Endothelial cell of umbilical vein (primary cell): ENCODE measurements around the gene USPL1. TPM values are rescaled to one million over a fixed set of nuclear protein-coding genes. Genes with fewer than 3 reads are reported as not detected.
A peak's percentile ranks its signal among the peaks of the same experiment; 100 is the strongest.

ENCODE experiments used
- BruUV-seq: library from RNA; stranded (reverse); fragments of 400-500 nt; replicated peaks from 2 replicates; lab custom pipeline; 2021; lab: Mats Ljungman, UMichigan
- CTCF ChIA-PET: fragments of 300-600, 350-600 bp; sonication (Branson Sonifier 250); formaldehyde crosslinking; loops from one replicate; lab custom pipeline; 2021; ENCODE audit warnings: antibody characterized with exemption, inconsistent platforms; lab: Charles Lee
- POLR2A ChIA-PET: fragments of 300-600, 350-600 bp; sonication (Branson Sonifier 250); formaldehyde crosslinking; loops from one replicate; lab custom pipeline; 2021; ENCODE audit warnings: antibody characterized with exemption, inconsistent platforms; lab: Charles Lee
- DNase-seq: peaks from one replicate; pipeline ENCODE4 v3.0.0-alpha.2; 2011; ENCODE audit warnings: low read depth, low spot score
- FAIRE-seq: peaks from 2 replicates; lab custom pipeline; 2011; peaks lifted over from hg19 to GRCh38; lab: Jason Lieb, UNC
- H2AFZ ChIP-seq: 2 replicates; pipeline ENCODE4 v1.6.0; 2012; ENCODE audit warnings: low read depth, low read length, control low read depth, inconsistent platforms
- H3K27ac ChIP-seq: 2 replicates; pipeline ENCODE4 v1.5.1; 2011; ENCODE audit warnings: low read depth, mild to moderate bottlenecking, control low read depth, low read length, moderate library complexity; ENCODE audit not compliant: insufficient read depth
- H3K27me3 ChIP-seq, 2 experiments: 2 replicates each; pipeline versions ENCODE4 v1.6.0 to v1.6.1; 2011; ENCODE audit warnings: low read length in 2 of 2, mixed read lengths in 1 of 2; ENCODE audit not compliant: control insufficient read depth in 2 of 2, insufficient read depth in 2 of 2
- H3K36me3 ChIP-seq, 2 experiments: 2 replicates in 1 of 2; 3 replicates in 1 of 2; pipeline ENCODE4 v1.5.1; 2011; ENCODE audit warnings: low read length in 2 of 2, mild to moderate bottlenecking in 1 of 2, moderate library complexity in 1 of 2; ENCODE audit not compliant: control insufficient read depth in 2 of 2, insufficient read depth in 2 of 2; ENCODE audit errors: extremely low read depth in 1 of 2
- H3K4me1 ChIP-seq: 3 replicates; pipeline ENCODE4 v1.5.1; 2011; ENCODE audit warnings: mild to moderate bottlenecking, low read length; ENCODE audit not compliant: control insufficient read depth, insufficient read depth; ENCODE audit errors: extremely low read depth
- H3K4me2 ChIP-seq: 2 replicates; pipeline ENCODE4 v1.6.1; 2011; ENCODE audit warnings: low read length, control low read depth, mixed read lengths; ENCODE audit not compliant: insufficient read depth
- H3K4me3 ChIP-seq, 3 experiments: fragments of 200-600 bp in 1 of 3; sonication (generic), shearing (Covaris generic) in 1 of 3; replicated peaks in 1 of 3; 2 replicates each; pipeline ENCODE4 v1.5.1; 2011 to 2016; ENCODE audit warnings: control low read depth in 3 of 3, low read length in 3 of 3, mild to moderate bottlenecking in 2 of 3, inconsistent platforms in 1 of 3, low read depth in 1 of 3, moderate library complexity in 1 of 3; ENCODE audit not compliant: insufficient read depth in 1 of 3
- H3K79me2 ChIP-seq: 2 replicates; pipeline ENCODE4 v1.6.0; 2012; ENCODE audit warnings: low read length, inconsistent platforms; ENCODE audit not compliant: control insufficient read depth, insufficient read depth
- H3K9ac ChIP-seq: replicated peaks from 2 replicates; pipeline ENCODE3; 2011; ENCODE audit warnings: low read length, control low read depth; ENCODE audit not compliant: insufficient read depth; ENCODE audit errors: extremely low read depth
- H3K9me1 ChIP-seq: replicated peaks from 3 replicates; pipeline ENCODE4 v1.6.0; 2011; ENCODE audit warnings: mild to moderate bottlenecking, low read length; ENCODE audit not compliant: control insufficient read depth, insufficient read depth; ENCODE audit errors: extremely low read depth
- H3K9me3 ChIP-seq: replicated peaks from 2 replicates; pipeline ENCODE4 v1.5.1; 2012; ENCODE audit warnings: low read length, inconsistent platforms; ENCODE audit not compliant: control insufficient read depth, insufficient read depth
- H4K20me1 ChIP-seq: replicated peaks from 2 replicates; pipeline ENCODE3; 2011; ENCODE audit warnings: mild to moderate bottlenecking, low read length; ENCODE audit not compliant: control insufficient read depth, insufficient read depth; ENCODE audit errors: extremely low read depth
- CTCF ChIP-seq, 2 donors: IDR thresholded peaks; 1 replicate in 1 of 2; 2 replicates in 1 of 2; pipeline ENCODE4 v1.5.1; 2011; ENCODE audit warnings: low read length in 2 of 2, mild to moderate bottlenecking in 2 of 2, moderate library complexity in 2 of 2, control low read depth in 1 of 2, inconsistent platforms in 1 of 2, low read depth in 1 of 2; ENCODE audit not compliant: insufficient read depth in 1 of 2; ENCODE audit errors: extremely low read depth in 1 of 2
- EZH2 ChIP-seq: IDR thresholded peaks from 2 replicates; pipeline ENCODE4 v1.6.1; 2012; ENCODE audit warnings: borderline replicate concordance, low read depth, mild to moderate bottlenecking, moderate library complexity, low read length, inconsistent platforms; ENCODE audit not compliant: severe bottlenecking
- GATA2 ChIP-seq: IDR thresholded peaks from 2 replicates; pipeline ENCODE4 v1.7.0; 2011; ENCODE audit warnings: low read depth, mild to moderate bottlenecking, moderate library complexity, mixed read lengths, low read length; ENCODE audit not compliant: insufficient read length, insufficient read depth
- dilution Hi-C: fragments of 300-500 bp; cut with MboI; formaldehyde crosslinking; loops from one replicate; pipeline ENCODE4 v1.15.0; 2019; ENCODE audit warnings: low sequenced_read_pairs; ENCODE audit not compliant: extremely low pct_ligation_motif_present
- intact Hi-C: fragments of 100-400 bp; cut with micrococcal nuclease; formaldehyde crosslinking; loops from one replicate; pipeline ENCODE4 v1.10.0; 2022
- polyA plus RNA-seq, 4 experiments: library from polyadenylated mRNA; depleted of rRNA in 3 of 4; stranded (reverse) in 3 of 4; unstranded in 1 of 4; fragments of >200 nt; gene quantifications; 2 replicates each; pipeline versions ENCODE4 v1.2.1 to v1.2.3, GENCODE V29; 2011 to 2012; ENCODE audit warnings: missing spikeins in 1 of 4
- total RNA-seq: library from RNA; stranded (reverse); gene quantifications from 2 replicates; pipeline ENCODE4 v1.2.3, GENCODE V29; 2021

USPL1 gene
- total and polyA plus RNA-seq, 2 donors (not counting 3 experiments of a cell fraction or from before 2014, with no cell fraction given): 14.6 to 21.0 TPM

GRCh38 chr13:30679483-30680330, 62.0 kb downstream of the USPL1 start:
- Histone ChIP-seq H3K9ac (no peak overlapping the region), H3K4me1 (peaks cover 6% of the 10 kb centered on the region), H3K79me2 (no peaks in the 10 kb centered on the region), H3K9me3 (no peaks in the 10 kb centered on the region), H3K9me1 (no peaks in the 10 kb centered on the region), H3K4me3 (no peak overlapping the region), H3K36me3 (no peaks in the 10 kb centered on the region), H3K27me3 (no peaks in the 10 kb centered on the region), H3K27ac (no peak overlapping the region), H2AFZ (no peak overlapping the region), H4K20me1 (no peaks in the 10 kb centered on the region), H3K4me2 (no peak overlapping the region)
- intact Hi-C loops: loop anchor here (1.0 kb wide), 1 partner anchor 120 kb away; no protein-coding TSS in a partner anchor
- FAIRE-seq (no peak), DNase-seq (peak; percentile 58)
- POLR2A ChIA-PET: no interaction called here
- CTCF ChIA-PET: interaction anchor here (0.9 to 2.9 kb wide), 4 partner anchors 11 to 124 kb away, joined by 3 to 16 read pairs (median 8); no protein-coding TSS in a partner anchor
- BruUV-seq: no TSS peak
- TF ChIP-seq EZH2 (no peak), CTCF (IDR thresholded peaks at IDR 0.05; ENCODE audit: extremely low read depth in 1 of 2, insufficient read depth in 1 of 2, low read depth in 1 of 2, low read length in 2 of 2) (peak; percentile 20 to 64)
- dilution Hi-C loops: loop anchor here (25.0 kb wide), 1 partner anchor 108 kb away; no protein-coding TSS in a partner anchor

- FAIRE-seq: peak; percentile 82
- no peak overlapping the region for H3K4me2 ChIP-seq
- no peaks in the 10 kb centered on the region for H3K27me3 ChIP-seq
- DNase-seq: no peak
- peak overlapping the region; percentile 62 for H2AFZ ChIP-seq
- H3K36me3 ChIP-seq: no peaks in the 10 kb centered on the region
- CTCF ChIA-PET: interaction anchor here (0.5 to 2.9 kb wide), 8 partner anchors 9 to 439 kb away, joined by 3 to 16 read pairs (median 6); no protein-coding TSS in a partner anchor
- dilution Hi-C loops: loop anchor here (25.0 kb wide), 1 partner anchor 105 kb away; no protein-coding TSS in a partner anchor
- POLR2A ChIA-PET: no interaction called here
- H3K9me3 ChIP-seq: no peaks in the 10 kb centered on the region
- BruUV-seq: no TSS peak
- no peak overlapping the region for H3K27ac ChIP-seq
- no peaks in the 10 kb centered on the region for H3K9me1 ChIP-seq
- no peak overlapping the region for H3K4me3 ChIP-seq
- no peak overlapping the region for H3K9ac ChIP-seq
- intact Hi-C loops: no loop called here
- H3K79me2 ChIP-seq: no peaks in the 10 kb centered on the region
- H3K4me1 ChIP-seq: peaks cover 6% of the 10 kb centered on the region
- H4K20me1 ChIP-seq: no peaks in the 10 kb centered on the region
- no peak for TF ChIP-seq EZH2
- peak; percentile 65 for TF ChIP-seq GATA2
Measured at GRCh38 chr13:30681843-30682242, 64.1 kb downstream of the USPL1 start.
